Measurements from ENCODE around the gene ADCK2. TPM values are rescaled to one million over a fixed set of nuclear protein-coding genes. Genes with fewer than 3 reads are reported as not detected.
"Not testable (repeated sequence)": the region's sequence is repeated elsewhere in the genome, so short reads cannot be mapped to it uniquely, and the experiment has no call there.

The ADCK2 gene
- total RNA-seq, 2 donors from 2014 or later = 26.5 to 30.6 TPM

- WGBS = 58% methylated on average over 8 of the region's 8 CpGs
- H3K27me3 ChIP-seq (replicated peaks; ENCODE audit: insufficient read depth) = no peaks in the 10 kb centered on the region
- no peak for DNase-seq (ENCODE audit: low spot score)
- peaks cover 9% of the 10 kb centered on the region for H3K4me1 ChIP-seq (replicated peaks)
- TF ChIP-seq, protein P1, sequence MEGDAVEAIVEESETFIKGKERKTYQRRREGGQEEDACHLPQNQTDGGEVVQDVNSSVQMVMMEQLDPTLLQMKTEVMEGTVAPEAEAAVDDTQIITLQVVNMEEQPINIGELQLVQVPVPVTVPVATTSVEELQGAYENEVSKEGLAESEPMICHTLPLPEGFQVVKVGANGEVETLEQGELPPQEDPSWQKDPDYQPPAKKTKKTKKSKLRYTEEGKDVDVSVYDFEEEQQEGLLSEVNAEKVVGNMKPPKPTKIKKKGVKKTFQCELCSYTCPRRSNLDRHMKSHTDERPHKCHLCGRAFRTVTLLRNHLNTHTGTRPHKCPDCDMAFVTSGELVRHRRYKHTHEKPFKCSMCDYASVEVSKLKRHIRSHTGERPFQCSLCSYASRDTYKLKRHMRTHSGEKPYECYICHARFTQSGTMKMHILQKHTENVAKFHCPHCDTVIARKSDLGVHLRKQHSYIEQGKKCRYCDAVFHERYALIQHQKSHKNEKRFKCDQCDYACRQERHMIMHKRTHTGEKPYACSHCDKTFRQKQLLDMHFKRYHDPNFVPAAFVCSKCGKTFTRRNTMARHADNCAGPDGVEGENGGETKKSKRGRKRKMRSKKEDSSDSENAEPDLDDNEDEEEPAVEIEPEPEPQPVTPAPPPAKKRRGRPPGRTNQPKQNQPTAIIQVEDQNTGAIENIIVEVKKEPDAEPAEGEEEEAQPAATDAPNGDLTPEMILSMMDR (IDR thresholded peaks at IDR 0.05) = no peak
- no peak for TF ChIP-seq POLR2AphosphoS5 (IDR thresholded peaks at IDR 0.05)
- TF ChIP-seq POLR2A (IDR thresholded peaks at IDR 0.05) = no peak
- no peaks in the 10 kb centered on the region for H3K36me3 ChIP-seq
- H3K4me3 ChIP-seq = no peak overlapping the region
- no peaks in the 10 kb centered on the region for H3K9me3 ChIP-seq
- no peak overlapping the region for H3K27ac ChIP-seq
- intact Hi-C loops (cut with DNase I) = loop anchor here (5.0 to 10.0 kb wide), 2 partner anchors 183 to 485 kb away; partner anchors contain the start of genes KDM7A and MKRN1
Observed at GRCh38 chr7:140659856-140660255, 12.9 kb upstream of the ADCK2 start.

DNA sequence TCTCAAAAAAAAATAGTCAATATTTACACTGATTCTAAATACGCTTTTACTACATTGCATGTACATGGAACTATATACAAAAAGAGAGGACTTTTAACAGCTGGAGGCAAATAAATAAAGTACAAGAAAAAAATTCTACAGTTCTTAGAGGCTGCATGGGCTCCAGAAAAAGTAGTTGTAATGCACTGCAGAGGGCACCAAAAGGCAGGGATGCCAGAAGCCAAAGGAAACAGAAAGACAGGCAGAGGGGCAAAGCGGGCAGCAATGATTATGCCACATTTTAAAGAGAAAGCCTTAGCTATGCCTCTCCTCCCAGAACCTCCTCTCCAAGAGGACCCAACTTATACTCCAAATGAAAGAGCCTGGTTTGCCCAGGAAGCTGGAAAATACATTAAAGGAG is 11.6 kb upstream of the ADCK2 start:
- Histone ChIP-seq H3K9me3 (no peaks in the 10 kb centered on the region), H3K27ac (no peak overlapping the region)

DNA sequence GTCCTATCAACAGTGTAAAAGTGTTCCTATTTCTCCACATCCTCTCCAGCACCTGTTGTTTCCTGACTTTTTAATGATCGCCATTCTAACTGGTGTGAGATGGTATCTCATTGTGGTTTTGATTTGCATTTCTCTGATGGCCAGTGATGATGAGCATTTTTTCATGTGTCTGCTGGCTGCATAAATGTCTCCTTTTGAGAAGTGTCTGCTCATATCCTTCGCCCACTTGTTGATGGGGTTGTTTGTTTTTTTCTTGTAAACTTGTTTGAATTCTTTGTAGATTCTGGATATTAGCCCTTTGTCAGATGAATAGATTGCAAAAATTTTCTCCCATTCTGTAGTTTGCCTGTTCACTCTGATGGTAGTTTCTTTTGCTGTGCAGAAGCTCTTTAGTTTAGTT is 9.8 kb upstream of the ADCK2 start:
- H3K36me3 ChIP-seq; intact Hi-C loops (cut with DNase I); H3K27ac ChIP-seq; H3K4me3 ChIP-seq; H3K27me3 ChIP-seq (replicated peaks; ENCODE audit: insufficient read depth); DNase-seq (ENCODE audit: low spot score); H3K4me1 ChIP-seq (replicated peaks); H3K9me3 ChIP-seq: not testable (repeated sequence)
- 78% methylated on average over 1 of the region's 2 CpGs for WGBS

More for the DNA sequence above, 11.6 kb upstream of the ADCK2 start:
- intact Hi-C loops (cut with DNase I) = no loop called here
- DNase-seq (ENCODE audit: low spot score) = no peak
- Histone ChIP-seq H3K36me3 (no peaks in the 10 kb centered on the region), H3K4me1 (replicated peaks) (peaks cover 9% of the 10 kb centered on the region), H3K4me3 (no peak overlapping the region), H3K27me3 (replicated peaks; ENCODE audit: insufficient read depth) (no peaks in the 10 kb centered on the region)
- TF ChIP-seq POLR2A (IDR thresholded peaks at IDR 0.05) = no peak
- TF ChIP-seq, protein P1 (IDR thresholded peaks at IDR 0.05) = peak in 1 of 4 experiments; percentile 39
- 17% methylated on average over 2 of the region's 2 CpGs for WGBS

DNA sequence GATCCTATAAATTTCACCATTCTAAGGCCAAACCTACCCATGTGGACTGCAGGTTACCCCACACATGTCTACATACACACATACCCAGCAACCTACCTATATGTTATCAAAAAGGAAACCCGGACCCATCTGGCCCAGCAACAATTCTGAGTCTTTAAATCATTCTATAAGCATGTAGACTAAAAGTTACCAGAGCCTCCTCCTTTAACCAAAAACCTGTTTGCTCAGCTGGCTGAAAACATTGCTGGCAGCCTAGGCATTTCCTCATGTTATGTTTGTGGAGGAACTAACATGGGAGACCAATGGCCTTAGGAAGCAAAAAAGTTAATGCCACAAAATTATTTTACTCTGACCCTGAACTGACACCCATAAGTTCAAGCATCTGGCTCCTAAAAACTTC is 5.3 kb upstream of the ADCK2 start:
- H3K27me3 ChIP-seq (replicated peaks; ENCODE audit: insufficient read depth) = no peaks in the 10 kb centered on the region
- peak overlapping the region in 1 of 2 donors; percentile 30 for H3K27ac ChIP-seq
- H3K4me1 ChIP-seq (replicated peaks) = no peaks in the 10 kb centered on the region
- 45% methylated on average over 1 of the region's 1 CpG for WGBS
- no peaks in the 10 kb centered on the region for H3K36me3 ChIP-seq
- peak; percentile 50 for DNase-seq (ENCODE audit: low spot score)
- no peak overlapping the region for H3K4me3 ChIP-seq
- no peak for TF ChIP-seq POLR2A (IDR thresholded peaks at IDR 0.05)
- peak; percentile 23 for TF ChIP-seq POLR2AphosphoS5 (IDR thresholded peaks at IDR 0.05)
- TF ChIP-seq, protein P1 (IDR thresholded peaks at IDR 0.05) = no peak
- no peaks in the 10 kb centered on the region for H3K9me3 ChIP-seq
- intact Hi-C loops (cut with DNase I) = no loop called here

- Histone ChIP-seq H3K27me3 (replicated peaks; ENCODE audit: insufficient read depth) (no peaks in the 10 kb centered on the region), H3K9me3 (no peaks in the 10 kb centered on the region), H3K4me3 (no peak overlapping the region), H3K27ac (no peak overlapping the region), H3K36me3 (no peaks in the 10 kb centered on the region), H3K4me1 (replicated peaks) (no peaks in the 10 kb centered on the region)
- 58% methylated on average over 1 of the region's 1 CpG for WGBS
- TF ChIP-seq POLR2A (IDR thresholded peaks at IDR 0.05) = no peak
- TF ChIP-seq, protein P1 (IDR thresholded peaks at IDR 0.05) = no peak
- intact Hi-C loops (cut with DNase I) = no loop called here
- no peak for DNase-seq (ENCODE audit: low spot score)
Observed at GRCh38 chr7:140668641-140669040, 4.1 kb upstream of the ADCK2 start.

Measured in prostate gland (tissue), 2 donors.